Endothelial cell of umbilical vein (primary cell): ENCODE data around the gene CPA1. TPM values are rescaled to one million over a fixed set of nuclear protein-coding genes. Genes with fewer than 3 reads are reported as not detected.

Experiments
- BruUV-seq: library from RNA; stranded (reverse); fragments of 400-500 nt; replicated peaks from 2 replicates; lab custom pipeline; 2021; lab: Mats Ljungman, UMichigan
- CTCF ChIA-PET: fragments of 300-600, 350-600 bp; sonication (Branson Sonifier 250); formaldehyde crosslinking; loops from one replicate; lab custom pipeline; 2021; ENCODE audit warnings: antibody characterized with exemption, inconsistent platforms; lab: Charles Lee
- POLR2A ChIA-PET: fragments of 300-600, 350-600 bp; sonication (Branson Sonifier 250); formaldehyde crosslinking; loops from one replicate; lab custom pipeline; 2021; ENCODE audit warnings: antibody characterized with exemption, inconsistent platforms; lab: Charles Lee
- DNase-seq: peaks from one replicate; pipeline ENCODE4 v3.0.0-alpha.2; 2011; ENCODE audit warnings: low read depth, low spot score
- FAIRE-seq: peaks from 2 replicates; lab custom pipeline; 2011; peaks lifted over from hg19 to GRCh38; lab: Jason Lieb, UNC
- H2AFZ ChIP-seq: 2 replicates; pipeline ENCODE4 v1.6.0; 2012; ENCODE audit warnings: low read depth, low read length, control low read depth, inconsistent platforms
- H3K27ac ChIP-seq: 2 replicates; pipeline ENCODE4 v1.5.1; 2011; ENCODE audit warnings: low read depth, mild to moderate bottlenecking, control low read depth, low read length, moderate library complexity; ENCODE audit not compliant: insufficient read depth
- H3K27me3 ChIP-seq, 2 experiments: 2 replicates each; pipeline versions ENCODE4 v1.6.0 to v1.6.1; 2011; ENCODE audit warnings: low read length in 2 of 2, mixed read lengths in 1 of 2; ENCODE audit not compliant: control insufficient read depth in 2 of 2, insufficient read depth in 2 of 2
- H3K36me3 ChIP-seq, 2 experiments: 2 replicates in 1 of 2; 3 replicates in 1 of 2; pipeline ENCODE4 v1.5.1; 2011; ENCODE audit warnings: low read length in 2 of 2, mild to moderate bottlenecking in 1 of 2, moderate library complexity in 1 of 2; ENCODE audit not compliant: control insufficient read depth in 2 of 2, insufficient read depth in 2 of 2; ENCODE audit errors: extremely low read depth in 1 of 2
- H3K4me1 ChIP-seq: 3 replicates; pipeline ENCODE4 v1.5.1; 2011; ENCODE audit warnings: mild to moderate bottlenecking, low read length; ENCODE audit not compliant: control insufficient read depth, insufficient read depth; ENCODE audit errors: extremely low read depth
- H3K4me2 ChIP-seq: 2 replicates; pipeline ENCODE4 v1.6.1; 2011; ENCODE audit warnings: low read length, control low read depth, mixed read lengths; ENCODE audit not compliant: insufficient read depth
- H3K4me3 ChIP-seq, 3 experiments: fragments of 200-600 bp in 1 of 3; sonication (generic), shearing (Covaris generic) in 1 of 3; replicated peaks in 1 of 3; 2 replicates each; pipeline ENCODE4 v1.5.1; 2011 to 2016; ENCODE audit warnings: control low read depth in 3 of 3, low read length in 3 of 3, mild to moderate bottlenecking in 2 of 3, inconsistent platforms in 1 of 3, low read depth in 1 of 3, moderate library complexity in 1 of 3; ENCODE audit not compliant: insufficient read depth in 1 of 3
- H3K79me2 ChIP-seq: 2 replicates; pipeline ENCODE4 v1.6.0; 2012; ENCODE audit warnings: low read length, inconsistent platforms; ENCODE audit not compliant: control insufficient read depth, insufficient read depth
- H3K9ac ChIP-seq: replicated peaks from 2 replicates; pipeline ENCODE3; 2011; ENCODE audit warnings: low read length, control low read depth; ENCODE audit not compliant: insufficient read depth; ENCODE audit errors: extremely low read depth
- H3K9me1 ChIP-seq: replicated peaks from 3 replicates; pipeline ENCODE4 v1.6.0; 2011; ENCODE audit warnings: mild to moderate bottlenecking, low read length; ENCODE audit not compliant: control insufficient read depth, insufficient read depth; ENCODE audit errors: extremely low read depth
- H3K9me3 ChIP-seq: replicated peaks from 2 replicates; pipeline ENCODE4 v1.5.1; 2012; ENCODE audit warnings: low read length, inconsistent platforms; ENCODE audit not compliant: control insufficient read depth, insufficient read depth
- H4K20me1 ChIP-seq: replicated peaks from 2 replicates; pipeline ENCODE3; 2011; ENCODE audit warnings: mild to moderate bottlenecking, low read length; ENCODE audit not compliant: control insufficient read depth, insufficient read depth; ENCODE audit errors: extremely low read depth
- CTCF ChIP-seq, 2 donors: IDR thresholded peaks; 1 replicate in 1 of 2; 2 replicates in 1 of 2; pipeline ENCODE4 v1.5.1; 2011; ENCODE audit warnings: low read length in 2 of 2, mild to moderate bottlenecking in 2 of 2, moderate library complexity in 2 of 2, control low read depth in 1 of 2, inconsistent platforms in 1 of 2, low read depth in 1 of 2; ENCODE audit not compliant: insufficient read depth in 1 of 2; ENCODE audit errors: extremely low read depth in 1 of 2
- EZH2 ChIP-seq: IDR thresholded peaks from 2 replicates; pipeline ENCODE4 v1.6.1; 2012; ENCODE audit warnings: borderline replicate concordance, low read depth, mild to moderate bottlenecking, moderate library complexity, low read length, inconsistent platforms; ENCODE audit not compliant: severe bottlenecking
- FOS ChIP-seq: IDR thresholded peaks from 2 replicates; pipeline ENCODE4 v1.6.1; 2011; ENCODE audit warnings: mild to moderate bottlenecking, low read length, moderate library complexity, borderline replicate concordance; ENCODE audit not compliant: insufficient read depth
- GATA2 ChIP-seq: IDR thresholded peaks from 2 replicates; pipeline ENCODE4 v1.7.0; 2011; ENCODE audit warnings: low read depth, mild to moderate bottlenecking, moderate library complexity, mixed read lengths, low read length; ENCODE audit not compliant: insufficient read length, insufficient read depth
- JUN ChIP-seq: IDR thresholded peaks from 2 replicates; pipeline ENCODE4 v1.6.1; 2011; ENCODE audit warnings: borderline replicate concordance, low read depth; ENCODE audit not compliant: insufficient read length, insufficient read depth
- MAX ChIP-seq: IDR thresholded peaks from 2 replicates; pipeline ENCODE4 v1.6.1; 2011; ENCODE audit not compliant: insufficient read depth, insufficient read length
- MYC ChIP-seq: IDR thresholded peaks from one replicate; pipeline ENCODE4 v1.6.1; 2011; ENCODE audit warnings: mild to moderate bottlenecking, low read depth, low read length
- POLR2A ChIP-seq: IDR thresholded peaks from 2 replicates; pipeline ENCODE4 v1.6.1; 2012; ENCODE audit warnings: low read depth, mild to moderate bottlenecking, control low read depth, low read length
- POLR2AphosphoS5 ChIP-seq: IDR thresholded peaks from 2 replicates; pipeline ENCODE4 v1.6.1; 2012; ENCODE audit warnings: low read depth, mild to moderate bottlenecking, control low read depth, low read length, moderate library complexity; ENCODE audit not compliant: insufficient read depth
- dilution Hi-C: fragments of 300-500 bp; cut with MboI; formaldehyde crosslinking; loops from one replicate; pipeline ENCODE4 v1.15.0; 2019; ENCODE audit warnings: low sequenced_read_pairs; ENCODE audit not compliant: extremely low pct_ligation_motif_present
- intact Hi-C: fragments of 100-400 bp; cut with micrococcal nuclease; formaldehyde crosslinking; loops from one replicate; pipeline ENCODE4 v1.10.0; 2022
- polyA plus RNA-seq, 4 experiments: library from polyadenylated mRNA; depleted of rRNA in 3 of 4; stranded (reverse) in 3 of 4; unstranded in 1 of 4; fragments of >200 nt; gene quantifications; 2 replicates each; pipeline versions ENCODE4 v1.2.1 to v1.2.3, GENCODE V29; 2011 to 2012; ENCODE audit warnings: missing spikeins in 1 of 4
- total RNA-seq: library from RNA; stranded (reverse); gene quantifications from 2 replicates; pipeline ENCODE4 v1.2.3, GENCODE V29; 2021

The CPA1 gene
- total and polyA plus RNA-seq, 2 donors (not counting 3 experiments of a cell fraction or from before 2014, with no cell fraction given) = not detected

GRCh38 chr7:130342701-130343380, 37.5 kb upstream of the CPA1 start:
- CTCF ChIA-PET = interaction anchor here (0.6 kb wide), 1 partner anchor 381 kb away, joined by 3 read pairs; no protein-coding TSS in a partner anchor
- intact Hi-C loops = no loop called here
- Histone ChIP-seq H3K4me1 (no peaks in the 10 kb centered on the region), H3K9me1 (no peaks in the 10 kb centered on the region), H3K4me2 (no peak overlapping the region), H3K27me3 (peaks cover 0 to 5% of the 10 kb centered on the region in 2 experiments), H3K36me3 (no peaks in the 10 kb centered on the region), H2AFZ (no peak overlapping the region), H3K27ac (no peak overlapping the region), H3K79me2 (no peaks in the 10 kb centered on the region), H4K20me1 (no peaks in the 10 kb centered on the region), H3K4me3 (no peak overlapping the region), H3K9ac (no peak overlapping the region), H3K9me3 (no peaks in the 10 kb centered on the region)
- DNase-seq (no peak), FAIRE-seq (no peak)
- TF ChIP-seq POLR2A (no peak), MYC (no peak), POLR2AphosphoS5 (no peak), JUN (no peak), EZH2 (no peak), CTCF (IDR thresholded peaks at IDR 0.05; ENCODE audit: extremely low read depth in 1 of 2, insufficient read depth in 1 of 2, low read depth in 1 of 2, low read length in 2 of 2) (no peak), FOS (no peak), GATA2 (no peak), MAX (no peak)
- POLR2A ChIA-PET = no interaction called here
- BruUV-seq = no TSS peak
- dilution Hi-C loops = no loop called here
